Body of pancreas (tissue), 4 donors: ENCODE data around the gene RAI1. TPM values are rescaled to one million over a fixed set of nuclear protein-coding genes. Genes with fewer than 3 reads are reported as not detected.
A peak's percentile ranks its signal among the peaks of the same experiment; 100 is the strongest.

ENCODE experiments used
- ATAC-seq: fragments of 150-250 bp; one replicate; pipeline ENCODE4 v1.9.1; 2016
- DNase-seq, 4 donors: peaks; one replicate each; pipeline ENCODE4 v3.0.0-alpha.2; 2019
- H3K27ac ChIP-seq, 4 donors: fragments of 200-600 bp; sonication (generic); 1 replicate in 3 of 4; 2 replicates in 1 of 4; pipeline versions ENCODE4 v1.5.1 to v1.6.1; 2016 to 2019; ENCODE audit warnings: mild to moderate bottlenecking in 1 of 4, mixed read lengths in 1 of 4, moderate library complexity in 1 of 4
- H3K27me3 ChIP-seq, 2 donors: fragments of 200-600 bp; sonication (generic); one replicate each; pipeline ENCODE4 v1.6.0; 2016; ENCODE audit warnings: mild to moderate bottlenecking in 1 of 2
- H3K36me3 ChIP-seq, 2 donors: fragments of 200-600 bp; sonication (generic); replicated peaks in 1 of 2; 2 replicates each; pipeline ENCODE4 v1.5.1; 2016; ENCODE audit warnings: low read depth in 2 of 2; ENCODE audit not compliant: insufficient read depth in 1 of 2
- H3K4me1 ChIP-seq: fragments of 200-600 bp; sonication (generic); one replicate; pipeline ENCODE4 v1.6.0; 2016
- H3K4me3 ChIP-seq, 2 donors: fragments of 200-600 bp; sonication (generic); 1 replicate in 1 of 2; 2 replicates in 1 of 2; pipeline ENCODE4 v1.5.1; 2016 to 2019
- H3K9me3 ChIP-seq, 3 donors: fragments of 200-600 bp; sonication (generic); 1 replicate in 2 of 3; 2 replicates in 1 of 3; pipeline ENCODE4 v1.5.1; 2016
- POLR2A ChIP-seq, 3 donors: fragments of 450-650 bp; IDR thresholded peaks; one replicate each; pipeline ENCODE4 v1.6.1; 2016; ENCODE audit warnings: antibody characterized with exemption in 3 of 3, mild to moderate bottlenecking in 2 of 3
- WGBS, 2 donors: methylation state at CpG; one replicate each; pipeline ENCODE4 v1.1.5; 2017; 5-methylcytosine and 5-hydroxymethylcytosine counted together
- intact Hi-C: fragments of 100-400 bp; cut with DNase I; formaldehyde crosslinking; loops from one replicate; pipeline ENCODE4 v1.15.1; 2023
- total RNA-seq, 2 donors: library from RNA; depleted of rRNA; stranded (reverse); fragments of >200 nt; gene quantifications; one replicate each; pipeline ENCODE4 v1.1.0, GENCODE V29; 2016
- TF ChIP-seq, protein P1 (sequence below), 7 experiments: fragments of 450-650 bp in 4 of 7; fragments of 200-600 bp in 3 of 7; sonication (generic) in 3 of 7; IDR thresholded peaks; one replicate each; pipeline ENCODE4 v1.5.1; 2016 to 2019; ENCODE audit warnings: antibody characterized with exemption in 7 of 7

RAI1 gene
- total RNA-seq, 2 donors from 2014 or later, result 16.3 to 41.5 TPM

DNA sequence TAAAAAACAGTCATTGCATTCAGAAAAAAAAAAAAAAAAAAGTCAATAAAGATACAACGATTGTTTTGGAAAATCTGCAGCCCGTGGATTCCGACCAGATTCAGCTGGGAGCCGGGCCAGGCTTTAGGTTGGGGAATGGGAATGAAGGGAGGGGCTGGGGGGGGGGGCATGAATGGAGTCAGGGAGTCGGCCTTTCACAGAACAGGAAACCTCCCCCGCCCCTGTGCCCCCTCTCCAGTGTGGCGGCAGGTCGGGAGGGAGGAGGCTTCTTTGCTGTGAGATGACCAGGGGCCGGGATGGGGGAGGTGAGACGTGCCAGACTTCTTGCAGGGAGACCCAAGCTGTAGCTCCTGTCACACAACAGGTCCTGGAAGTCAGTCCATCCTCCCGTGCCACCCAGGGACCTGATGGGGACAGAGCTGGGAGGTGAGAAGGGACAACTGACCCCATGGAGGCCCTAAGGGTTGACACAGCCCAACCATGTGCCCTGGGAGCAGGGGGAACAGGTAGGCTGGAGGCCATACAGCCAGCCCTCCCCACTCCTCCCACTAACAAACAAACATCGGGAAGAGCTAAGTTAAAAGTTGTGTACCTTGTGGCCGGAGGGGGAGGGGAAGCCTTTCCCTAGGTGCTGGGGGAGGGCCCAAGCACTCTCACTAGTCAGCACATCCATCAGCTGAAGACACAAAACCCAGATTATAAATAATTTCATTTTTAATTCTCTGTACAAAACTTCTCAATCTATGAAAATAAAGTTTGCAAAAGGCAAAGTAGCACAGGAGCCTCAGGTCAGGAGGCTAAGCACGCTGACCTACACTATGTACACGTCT lies 130.3 kb downstream of the RAI1 start:
- H3K9me3 ChIP-seq, result no peaks in the 10 kb centered on the region
- no peaks in the 10 kb centered on the region for H3K27me3 ChIP-seq
- intact Hi-C loops, result loop anchor here (5.0 kb wide), 1 partner anchor 36 kb away; no protein-coding TSS in a partner anchor
- peaks cover 0 to 2% of the 10 kb centered on the region in 2 donors for H3K36me3 ChIP-seq
- H3K27ac ChIP-seq, result peak overlapping the region in 3 of 4 donors; percentile 19 to 48 (median 26)
- WGBS, 2 donors, result 35 to 39% methylated on average over 15 of the region's 15 CpGs
- no peak overlapping the region for H3K4me3 ChIP-seq
- TF ChIP-seq, protein P1, sequence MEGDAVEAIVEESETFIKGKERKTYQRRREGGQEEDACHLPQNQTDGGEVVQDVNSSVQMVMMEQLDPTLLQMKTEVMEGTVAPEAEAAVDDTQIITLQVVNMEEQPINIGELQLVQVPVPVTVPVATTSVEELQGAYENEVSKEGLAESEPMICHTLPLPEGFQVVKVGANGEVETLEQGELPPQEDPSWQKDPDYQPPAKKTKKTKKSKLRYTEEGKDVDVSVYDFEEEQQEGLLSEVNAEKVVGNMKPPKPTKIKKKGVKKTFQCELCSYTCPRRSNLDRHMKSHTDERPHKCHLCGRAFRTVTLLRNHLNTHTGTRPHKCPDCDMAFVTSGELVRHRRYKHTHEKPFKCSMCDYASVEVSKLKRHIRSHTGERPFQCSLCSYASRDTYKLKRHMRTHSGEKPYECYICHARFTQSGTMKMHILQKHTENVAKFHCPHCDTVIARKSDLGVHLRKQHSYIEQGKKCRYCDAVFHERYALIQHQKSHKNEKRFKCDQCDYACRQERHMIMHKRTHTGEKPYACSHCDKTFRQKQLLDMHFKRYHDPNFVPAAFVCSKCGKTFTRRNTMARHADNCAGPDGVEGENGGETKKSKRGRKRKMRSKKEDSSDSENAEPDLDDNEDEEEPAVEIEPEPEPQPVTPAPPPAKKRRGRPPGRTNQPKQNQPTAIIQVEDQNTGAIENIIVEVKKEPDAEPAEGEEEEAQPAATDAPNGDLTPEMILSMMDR (IDR thresholded peaks at IDR 0.05), result no peak
- ATAC-seq, result peak; percentile 13
- H3K4me1 ChIP-seq, result peaks cover 15% of the 10 kb centered on the region
- no peak for DNase-seq

DNA sequence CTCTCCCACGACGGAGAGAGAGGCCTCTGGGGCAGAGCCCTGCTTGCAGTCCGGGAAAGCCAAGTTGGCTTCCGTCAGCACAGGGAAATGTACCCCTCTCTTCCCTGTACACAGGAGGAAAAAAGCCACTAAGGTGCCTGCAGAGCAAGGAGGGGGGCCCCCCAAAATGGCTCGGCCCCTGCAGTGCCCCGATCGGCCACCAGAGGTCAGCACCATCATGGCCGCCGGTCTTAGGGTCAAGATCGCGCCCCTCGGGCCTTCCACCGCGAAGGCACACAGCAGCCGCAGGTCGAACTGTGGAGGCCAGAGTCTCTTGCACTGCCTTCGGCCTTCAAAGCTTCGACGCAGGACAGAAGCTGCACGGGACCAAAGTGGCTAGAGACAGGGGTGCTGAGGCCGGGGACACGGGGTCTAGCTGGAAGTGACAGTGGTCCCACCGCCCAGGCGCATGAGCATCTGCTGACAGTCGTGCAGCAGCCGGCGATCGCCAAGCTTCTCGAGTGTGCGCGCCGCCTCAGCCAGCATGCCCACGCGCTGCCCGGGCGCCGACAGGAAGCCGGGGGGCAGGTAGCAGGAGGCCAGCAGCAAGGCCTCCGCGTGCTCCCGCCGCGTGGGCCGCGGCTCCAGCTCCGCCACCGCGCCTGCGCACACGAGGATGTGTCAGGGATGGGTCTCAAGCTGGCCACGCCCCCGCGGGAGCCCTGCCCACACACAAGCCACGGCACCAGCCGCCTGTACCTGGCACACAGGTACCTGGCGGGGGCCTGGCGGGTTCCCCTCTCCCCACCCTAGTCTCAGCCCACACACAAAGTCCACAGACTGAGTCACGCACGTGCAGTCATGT lies 131.2 kb downstream of the RAI1 start:
- no peak for TF ChIP-seq POLR2A (IDR thresholded peaks at IDR 0.05)
- TF ChIP-seq, protein P1 (IDR thresholded peaks at IDR 0.05), result peak; percentile 96 to 100 (median 99)
- H3K36me3 ChIP-seq, result peaks cover 0 to 2% of the 10 kb centered on the region in 2 donors

DNA sequence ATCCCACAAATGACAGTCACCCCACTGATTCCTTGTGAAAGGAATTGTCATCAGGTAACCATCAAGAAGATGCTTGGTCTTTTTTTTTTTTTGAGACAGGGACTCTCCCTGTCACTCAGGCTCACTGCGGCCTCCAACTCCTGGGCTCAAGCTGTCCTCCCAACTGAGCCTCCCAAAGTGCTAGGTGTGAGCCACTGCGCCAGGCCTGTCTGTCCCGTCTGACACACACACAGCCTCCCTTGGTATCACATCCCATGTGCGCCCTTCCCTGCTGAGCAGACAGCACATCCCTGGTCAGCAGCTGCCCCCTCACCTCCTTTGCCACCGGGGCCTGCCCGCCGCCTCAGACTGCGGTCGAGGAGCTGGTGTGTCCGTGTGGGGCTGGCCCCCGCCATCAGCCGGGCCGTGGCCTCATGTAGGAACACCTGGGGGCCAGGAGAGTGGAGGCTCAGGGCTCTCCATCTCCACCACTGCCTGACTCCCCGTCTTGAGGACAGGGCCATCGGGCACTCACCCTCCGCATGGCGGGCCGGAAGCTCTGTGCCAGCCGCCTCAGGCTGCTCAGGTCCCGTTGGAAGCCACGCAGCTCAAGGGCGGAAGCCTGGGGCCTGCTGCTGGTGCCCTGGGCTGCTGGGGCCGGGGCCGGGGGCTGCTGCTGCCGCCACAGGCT lies 131.9 kb downstream of the RAI1 start:
- 93 to 94% methylated on average over 6 to 21 of the region's 25 CpGs for WGBS, 2 donors
- intact Hi-C loops, result loop anchor here (5.0 kb wide), 1 partner anchor 34 kb away; no protein-coding TSS in a partner anchor
- DNase-seq (no peak), ATAC-seq (no peak)
- H3K9me3 ChIP-seq, result no peaks in the 10 kb centered on the region
- no peaks in the 10 kb centered on the region for H3K27me3 ChIP-seq
- H3K4me1 ChIP-seq, result peaks cover 16% of the 10 kb centered on the region
- peaks cover 0 to 2% of the 10 kb centered on the region in 2 donors for H3K36me3 ChIP-seq
- no peak overlapping the region for H3K4me3 ChIP-seq
- TF ChIP-seq, protein P1 (IDR thresholded peaks at IDR 0.05), result no peak
- TF ChIP-seq POLR2A (IDR thresholded peaks at IDR 0.05), result no peak
- H3K27ac ChIP-seq, result peak overlapping the region in 1 of 4 donors; percentile 26

More for the DNA sequence above, 131.2 kb downstream of the RAI1 start:
- Histone ChIP-seq H3K9me3 (no peaks in the 10 kb centered on the region), H3K4me3 (no peak overlapping the region), H3K4me1 (peaks cover 15% of the 10 kb centered on the region), H3K27ac (peak overlapping the region in 3 of 4 donors; percentile 19 to 48 (median 26)), H3K27me3 (no peaks in the 10 kb centered on the region)
- ATAC-seq, result peak; percentile 79
- 45 to 49% methylated on average over 14 to 36 of the region's 59 CpGs for WGBS, 2 donors
- DNase-seq, result peak; percentile 65 to 81 (median 76)
- intact Hi-C loops, result loop anchor here (5.0 kb wide), 1 partner anchor 35 kb away; no protein-coding TSS in a partner anchor

GRCh38 chr17:17813725-17814095 lies 132.5 kb downstream of the RAI1 start:
- Histone ChIP-seq H3K36me3 (peaks cover 0 to 3% of the 10 kb centered on the region in 2 donors), H3K9me3 (no peaks in the 10 kb centered on the region)

More at GRCh38 chr17:17813725-17814095, 132.5 kb downstream of the RAI1 start:
- peaks cover 21% of the 10 kb centered on the region for H3K4me1 ChIP-seq
- TF ChIP-seq, protein P1 (IDR thresholded peaks at IDR 0.05), result no peak
- TF ChIP-seq POLR2A (IDR thresholded peaks at IDR 0.05), result no peak
- no peak overlapping the region for H3K4me3 ChIP-seq
- intact Hi-C loops, result loop anchor here (5.0 kb wide), 1 partner anchor 34 kb away; no protein-coding TSS in a partner anchor
- WGBS, 2 donors, result 93% methylated on average over 14 of the region's 16 CpGs; no CpG with 5 or more reads in 1 of the 2 donors
- no peak overlapping the region for H3K27ac ChIP-seq
- no peaks in the 10 kb centered on the region for H3K27me3 ChIP-seq
- no peak for DNase-seq
- ATAC-seq, result no peak
